Testis (tissue), 2 donors: ENCODE results near the gene CYP4F22.

Experiments used
- CTCF ChIP-seq, 3 experiments: fragments of 450-650 bp in 2 of 3; fragments of 200-600 bp in 1 of 3; sonication (generic) in 1 of 3; IDR thresholded peaks; one replicate each; pipeline ENCODE4 v1.5.1; 2016 to 2019; ENCODE audit warnings: antibody characterized with exemption in 3 of 3, mild to moderate bottlenecking in 2 of 3, moderate library complexity in 1 of 3
- POLR2A ChIP-seq: fragments of 450-650 bp; IDR thresholded peaks from one replicate; pipeline ENCODE4 v1.6.1; 2017; ENCODE audit warnings: antibody characterized with exemption, mild to moderate bottlenecking, moderate library complexity

DNA sequence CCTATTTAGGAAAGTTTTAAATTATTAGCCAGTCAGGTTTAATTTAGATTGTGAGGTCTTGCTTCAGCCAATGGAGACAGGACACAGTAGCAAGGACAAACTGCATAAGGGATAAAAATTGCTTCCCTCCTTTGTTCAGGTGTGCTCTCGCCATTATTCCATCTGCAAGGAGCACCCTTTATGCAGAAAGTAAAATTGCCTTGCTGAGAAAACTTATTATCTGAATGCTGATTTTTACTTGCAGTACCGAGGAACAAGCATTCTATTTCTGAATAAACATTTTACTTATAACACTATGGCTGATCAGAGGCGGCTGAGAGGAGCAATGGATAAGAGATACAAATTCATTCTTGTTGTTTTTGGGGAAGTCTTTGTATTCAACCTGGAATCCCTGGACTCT is 8.0 kb downstream of the CYP4F22 start:
- TF ChIP-seq CTCF (IDR thresholded peaks at IDR 0.05) (no peak), POLR2A (no peak)
